NOMO-1 treated with dmso at 0.1 percent for 144 hours (cell line): ENCODE measurements around the gene ACTC1.

Experiments used
- DNase-seq: peaks from one replicate; lab custom pipeline; 2025; ENCODE audit not compliant: unreplicated experiment; lab: John Stamatoyannopoulos, UW

ACTC1 gene

DNA sequence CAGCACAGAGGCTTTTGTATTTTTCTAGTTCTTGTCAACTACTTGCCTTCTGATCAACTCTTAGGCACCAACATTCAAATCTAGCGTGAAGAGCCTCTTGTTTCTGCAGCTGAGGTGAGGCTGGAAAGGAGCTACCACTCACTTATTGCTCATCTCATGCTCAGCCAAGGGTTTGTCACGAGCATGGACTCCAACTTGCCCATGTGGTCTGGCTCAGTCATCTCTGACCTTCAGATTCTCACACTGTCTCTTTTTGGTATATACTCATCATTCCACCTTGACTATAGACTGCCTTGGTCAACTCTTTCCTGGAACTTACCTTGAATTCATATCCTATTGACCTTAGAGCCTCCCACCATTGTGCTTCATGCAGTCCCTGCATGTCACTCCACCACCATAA is 35.4 kb downstream of the ACTC1 start:
- DNase-seq = no peak

DNA sequence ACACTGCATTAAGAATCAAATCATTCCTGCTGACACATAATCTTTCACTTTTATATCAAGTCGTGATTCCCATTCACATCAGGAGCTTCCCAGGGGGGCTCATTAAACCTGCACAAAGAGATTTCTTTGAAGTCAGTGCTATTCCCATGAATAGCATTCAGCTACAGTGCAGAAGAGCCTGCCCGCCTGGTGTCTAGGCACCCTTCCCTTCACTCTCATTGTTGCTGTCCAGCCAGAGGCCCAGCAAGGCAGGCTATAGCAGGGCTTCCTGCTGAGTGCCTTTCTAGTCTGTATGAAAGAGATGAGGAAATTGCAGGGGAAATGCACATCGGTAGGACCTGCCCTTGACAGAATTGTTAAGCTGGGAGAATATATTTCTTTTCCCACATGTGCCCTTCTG is 36.0 kb downstream of the ACTC1 start:
- DNase-seq = no peak

DNA sequence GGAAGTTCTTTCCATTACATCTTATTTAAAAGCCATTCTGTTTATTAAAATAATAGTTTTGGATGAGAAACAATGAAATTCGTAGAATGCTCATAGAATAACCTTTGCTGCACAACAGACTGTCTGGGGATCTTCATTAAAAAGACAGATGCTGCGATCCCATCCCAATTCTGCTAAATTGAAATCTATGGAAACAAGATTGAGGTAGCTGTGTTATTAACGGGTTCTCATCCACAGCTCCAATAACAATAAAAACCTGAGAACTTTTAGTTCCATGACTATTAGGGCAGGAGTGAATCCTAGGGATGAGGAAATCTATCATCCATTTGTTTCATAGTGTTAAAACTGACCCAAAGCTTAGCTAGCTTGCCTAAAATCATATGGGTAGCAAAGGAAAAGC is 38.1 kb downstream of the ACTC1 start:
- no peak for DNase-seq

DNA sequence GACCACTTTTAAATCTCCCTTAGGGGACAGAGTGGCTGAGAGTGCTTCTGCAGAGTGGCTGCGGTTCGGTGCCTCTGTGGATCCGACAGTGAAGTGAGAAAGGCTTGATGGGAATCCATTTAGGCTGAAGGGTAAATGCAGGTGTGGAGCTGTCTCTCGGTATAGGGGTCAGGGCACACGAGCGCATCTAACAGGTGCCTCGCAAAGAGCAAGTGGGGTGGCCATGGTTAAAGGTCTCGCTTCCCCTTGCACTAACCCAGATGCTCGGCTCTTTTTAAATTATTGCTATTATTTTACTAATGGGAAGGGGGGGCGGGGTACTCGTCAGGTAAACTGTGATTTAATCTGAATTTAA is 40.0 kb downstream of the ACTC1 start:
- DNase-seq = no peak

DNA sequence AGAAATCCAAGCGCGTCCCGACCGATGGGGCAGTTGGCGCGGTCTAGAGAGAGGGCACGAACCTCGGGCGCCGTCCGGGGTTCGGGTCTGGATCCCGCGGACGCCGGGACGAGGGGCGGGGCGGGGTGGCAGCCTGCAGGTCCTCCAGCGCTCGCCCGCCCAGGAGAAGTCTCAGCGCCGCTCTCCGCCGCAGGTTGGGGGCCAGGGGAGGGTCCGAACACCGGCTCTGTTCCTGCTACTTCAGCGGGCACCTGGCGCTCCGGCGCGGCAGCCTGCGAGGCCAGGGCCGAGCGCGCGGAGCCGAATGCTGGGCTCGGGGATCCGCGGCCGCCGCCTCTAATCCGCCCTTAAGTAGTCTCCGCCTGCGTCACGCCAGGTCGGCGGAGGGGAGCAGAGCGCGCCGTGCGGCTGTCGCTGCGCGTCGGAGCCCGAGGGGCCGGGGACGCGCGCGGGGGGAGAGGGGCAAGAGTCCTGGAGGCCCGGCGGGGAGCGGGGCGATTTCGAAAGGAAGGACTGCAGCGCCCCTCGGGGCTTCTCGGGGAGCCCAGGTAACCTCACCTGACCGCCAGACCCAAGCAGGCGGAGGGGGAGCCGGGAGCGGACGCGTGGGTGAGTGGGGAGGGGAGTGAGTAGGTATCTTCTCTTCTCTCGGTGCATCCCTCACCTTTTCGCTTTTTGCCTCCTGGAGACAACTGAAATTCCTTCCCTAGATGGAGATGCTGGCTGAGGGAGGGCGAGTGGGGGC is 40.5 kb downstream of the ACTC1 start, which contains the start of gene GJD2:
TSS of gene GJD2 (minus strand) at position 325 of the 745 bp plus-strand sequence. CDS start 510 bp downstream, outside the sequence.
- no peak for DNase-seq

DNA sequence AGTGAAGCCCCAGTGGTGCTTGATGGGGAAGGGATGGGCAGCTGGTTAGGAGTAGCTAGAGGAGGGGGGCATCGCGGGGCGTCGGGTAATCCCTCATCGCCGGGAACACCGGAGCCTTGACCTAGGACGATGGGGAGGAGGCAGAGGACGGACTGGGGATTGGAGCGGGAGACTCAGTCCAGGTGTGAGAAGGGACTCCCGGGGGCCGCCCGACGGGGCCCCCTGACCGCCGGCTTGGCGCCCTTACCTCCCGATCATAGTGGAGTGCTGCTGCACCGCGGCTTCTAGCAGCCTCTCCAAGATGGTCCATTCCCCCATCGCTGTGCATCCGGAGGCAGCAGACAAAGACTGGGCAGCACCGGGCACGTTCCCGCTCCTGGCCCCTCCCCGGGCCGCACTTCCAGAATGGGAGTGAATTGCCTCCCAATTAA is 41.2 kb downstream of the ACTC1 start:
- no peak for DNase-seq

DNA sequence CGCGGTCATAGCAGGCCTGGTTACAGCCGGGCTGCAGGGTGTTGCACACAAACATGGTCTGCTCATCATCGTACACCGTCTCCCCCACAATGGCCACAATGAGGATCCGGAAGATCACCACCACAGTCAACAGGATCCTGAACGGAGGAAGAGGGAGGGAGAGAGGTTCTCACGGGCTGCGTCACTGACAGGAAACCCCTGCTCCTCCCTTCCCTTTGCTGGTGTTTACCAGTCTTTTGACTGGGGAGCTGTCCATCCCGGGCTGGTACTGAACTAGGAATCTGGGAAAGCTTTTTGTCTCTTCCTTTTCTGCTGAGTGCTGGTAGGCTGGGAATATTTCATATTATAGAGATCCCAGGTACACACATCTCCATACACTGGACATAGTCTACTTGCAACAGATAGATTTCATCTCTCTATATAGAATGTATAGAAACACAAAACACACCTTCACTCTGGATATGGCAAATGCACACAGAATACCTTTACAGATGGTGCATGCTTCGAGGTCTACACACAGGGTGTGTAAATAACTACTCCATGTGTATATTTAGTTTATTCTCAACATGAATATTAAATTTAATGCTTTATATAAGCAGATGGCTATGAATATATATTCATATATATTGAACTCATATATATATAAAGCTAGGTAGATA is 42.0 kb downstream of the ACTC1 start:
- DNase-seq = no peak

DNA sequence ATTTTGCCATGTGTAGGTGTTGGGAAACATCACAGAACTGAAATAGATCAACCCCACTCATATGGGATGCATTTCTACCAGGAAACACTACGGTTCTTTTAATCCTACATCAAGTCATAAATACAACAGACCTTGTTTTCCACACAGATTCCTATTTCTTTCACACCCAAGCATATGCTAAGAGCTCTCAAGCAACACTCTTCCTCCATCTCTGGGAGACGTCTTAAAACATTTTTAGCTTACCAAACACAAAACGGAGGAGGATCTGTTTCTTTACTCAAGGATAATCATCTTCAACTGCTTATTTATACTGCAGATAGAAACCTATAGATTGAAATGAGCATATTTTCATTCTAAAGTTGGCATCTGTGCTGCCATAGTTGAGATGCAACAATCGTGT is 45.7 kb downstream of the ACTC1 start:
- no peak for DNase-seq
